ENCODE results near the gene TMEM59. TPM values are rescaled to one million over a fixed set of nuclear protein-coding genes. Genes with fewer than 3 reads are reported as not detected.

Gene TMEM59
- total RNA-seq, 1 experiment from 2014 or later, result 121 TPM

DNA sequence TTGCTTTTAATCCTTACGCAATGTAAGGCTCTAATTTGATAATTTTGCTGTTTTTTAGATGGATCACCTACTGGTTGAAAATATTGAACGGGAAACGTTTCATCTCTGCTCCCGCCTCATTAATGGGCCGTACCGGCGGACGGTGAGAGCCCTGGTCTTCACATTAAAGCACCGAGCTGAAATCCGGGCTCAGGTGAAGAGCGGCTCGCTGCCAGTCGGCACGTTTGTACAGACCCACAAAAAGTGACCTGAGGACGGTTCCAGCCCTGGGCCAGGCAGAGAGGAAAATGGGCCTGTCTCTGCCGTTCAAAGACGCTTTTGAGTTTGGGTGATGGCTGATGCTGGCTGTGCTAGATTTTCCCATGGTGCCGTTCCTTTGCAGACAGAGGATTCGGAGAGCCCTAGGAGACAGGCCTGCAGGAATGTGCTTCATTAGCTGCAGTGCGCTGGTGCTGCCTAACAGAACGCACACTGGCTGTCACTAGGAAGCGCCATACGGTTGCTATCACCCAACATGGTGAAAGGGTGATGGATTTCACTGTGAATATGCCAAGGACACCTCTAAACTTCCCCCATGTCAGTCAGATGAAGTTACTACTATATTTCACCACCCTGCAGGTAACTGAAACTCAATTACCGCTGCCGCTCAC is 43.3 kb upstream of the TMEM59 start:
- H3K4me1 ChIP-seq (ENCODE audit: control insufficient read depth in 1 of 2, insufficient read depth in 2 of 2, low read length in 2 of 2), result no peaks in the 10 kb centered on the region
- H3K27ac ChIP-seq (ENCODE audit: low read depth, low read length), result no peak overlapping the region
- DNase-seq (ENCODE audit: low read depth, low spot score) (no peak), ATAC-seq (no peak)
- RAD21 ChIA-PET (ENCODE audit: low non-redundant PET in 1 of 2, low total read pairs in 2 of 2, uncharacterized antibody in 2 of 2, unreplicated experiment in 2 of 2), result no interaction called here
- intact Hi-C loops (cut with micrococcal nuclease), result no loop called here
- no peaks in the 10 kb centered on the region for H3K79me2 ChIP-seq (ENCODE audit: insufficient read depth, low read length)
- no peaks in the 10 kb centered on the region; a peak in 1 of 4 replicates for H3K36me3 ChIP-seq (ENCODE audit: control insufficient read depth in 1 of 2, insufficient read depth in 2 of 2, low read length in 2 of 2)
- no peaks in the 10 kb centered on the region for H4K20me1 ChIP-seq (ENCODE audit: insufficient read depth)
- CTCF ChIA-PET, result no interaction called here
- no peaks in the 10 kb centered on the region for H3K27me3 ChIP-seq (ENCODE audit: insufficient read depth, low read length)
- TF ChIP-seq, protein P1, sequence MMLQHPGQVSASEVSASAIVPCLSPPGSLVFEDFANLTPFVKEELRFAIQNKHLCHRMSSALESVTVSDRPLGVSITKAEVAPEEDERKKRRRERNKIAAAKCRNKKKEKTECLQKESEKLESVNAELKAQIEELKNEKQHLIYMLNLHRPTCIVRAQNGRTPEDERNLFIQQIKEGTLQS (IDR thresholded peaks at IDR 0.05), result no peak
- TF ChIP-seq JUND (IDR thresholded peaks at IDR 0.05) (no peak), ELF1 (IDR thresholded peaks at IDR 0.05; ENCODE audit: borderline replicate concordance, low read depth) (no peak), SIN3A (IDR thresholded peaks at IDR 0.05; ENCODE audit: low read depth) (no peak), FOSL1 (IDR thresholded peaks at IDR 0.05; ENCODE audit: low read depth) (no peak), SP1 (IDR thresholded peaks at IDR 0.05; ENCODE audit: low read depth) (no peak), REST (IDR thresholded peaks at IDR 0.05; ENCODE audit: low read depth) (no peak), POLR2AphosphoS5 (IDR thresholded peaks at IDR 0.05; ENCODE audit: low read depth, low read length) (no peak), EGR1 (IDR thresholded peaks at IDR 0.05; ENCODE audit: low read depth) (no peak), CTCF (IDR thresholded peaks at IDR 0.05 in 2 of 3, conservative IDR thresholded peaks at IDR 0.05 in 1 of 3; ENCODE audit: borderline replicate concordance in 1 of 3, insufficient read depth in 1 of 3, low read depth in 2 of 3, low read length in 2 of 3) (no peak), SRF (IDR thresholded peaks at IDR 0.05; ENCODE audit: low read depth) (no peak), CBX3 (IDR thresholded peaks at IDR 0.05; ENCODE audit: low read depth) (no peak), ZNF274 (IDR thresholded peaks at IDR 0.05; ENCODE audit: low read depth, low read length) (no peak), CEBPB (IDR thresholded peaks at IDR 0.05; ENCODE audit: low read depth) (no peak), EZH2phosphoT487 (IDR thresholded peaks at IDR 0.05; ENCODE audit: borderline replicate concordance) (no peak), TCF7L2 (IDR thresholded peaks at IDR 0.05; ENCODE audit: borderline replicate concordance, extremely low read depth, insufficient read depth, insufficient read length) (no peak), ZFX (IDR thresholded peaks at IDR 0.05) (no peak), MAX (IDR thresholded peaks at IDR 0.05) (no peak)
- TF ChIP-seq, protein P2, sequence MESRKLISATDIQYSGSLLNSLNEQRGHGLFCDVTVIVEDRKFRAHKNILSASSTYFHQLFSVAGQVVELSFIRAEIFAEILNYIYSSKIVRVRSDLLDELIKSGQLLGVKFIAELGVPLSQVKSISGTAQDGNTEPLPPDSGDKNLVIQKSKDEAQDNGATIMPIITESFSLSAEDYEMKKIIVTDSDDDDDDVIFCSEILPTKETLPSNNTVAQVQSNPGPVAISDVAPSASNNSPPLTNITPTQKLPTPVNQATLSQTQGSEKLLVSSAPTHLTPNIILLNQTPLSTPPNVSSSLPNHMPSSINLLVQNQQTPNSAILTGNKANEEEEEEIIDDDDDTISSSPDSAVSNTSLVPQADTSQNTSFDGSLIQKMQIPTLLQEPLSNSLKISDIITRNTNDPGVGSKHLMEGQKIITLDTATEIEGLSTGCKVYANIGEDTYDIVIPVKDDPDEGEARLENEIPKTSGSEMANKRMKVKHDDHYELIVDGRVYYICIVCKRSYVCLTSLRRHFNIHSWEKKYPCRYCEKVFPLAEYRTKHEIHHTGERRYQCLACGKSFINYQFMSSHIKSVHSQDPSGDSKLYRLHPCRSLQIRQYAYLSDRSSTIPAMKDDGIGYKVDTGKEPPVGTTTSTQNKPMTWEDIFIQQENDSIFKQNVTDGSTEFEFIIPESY (IDR thresholded peaks at IDR 0.05; ENCODE audit: extremely low read depth, insufficient replicate concordance, low read length), result no peak
- no peak overlapping the region for H3K9ac ChIP-seq (ENCODE audit: low read length)
- no peaks in the 10 kb centered on the region; the same call in 1 of the 2 replicates for H3K9me2 ChIP-seq (ENCODE audit: insufficient read depth)
- H3K4me2 ChIP-seq (ENCODE audit: low read length), result no peak overlapping the region
- H3K4me3 ChIP-seq (replicated peaks in 1 of 2; ENCODE audit: low read depth in 1 of 2, low read length in 2 of 2), result no peak overlapping the region
- no TSS peak for BruUV-seq (replicated peaks)
- POLR2A ChIA-PET, result no interaction called here
- no peak overlapping the region for H2AFZ ChIP-seq (ENCODE audit: low read depth, low read length, poor library complexity, severe bottlenecking)
- no peaks in the 10 kb centered on the region for H3K9me3 ChIP-seq (ENCODE audit: control insufficient read depth in 1 of 2, insufficient read depth in 1 of 2, low read depth in 1 of 2, low read length in 2 of 2)
